Measurements from ENCODE around the gene UBE2D2.
"Not testable (repeated sequence)": the region's sequence is repeated elsewhere in the genome, so short reads cannot be mapped to it uniquely, and the experiment has no call there.

UBE2D2 gene

GRCh38 chr5:139546593-139546992 is 14.5 kb upstream of the UBE2D2 start:
- DNase-seq (ENCODE audit: low read depth in 1 of 2, low spot score in 1 of 2): not testable (repeated sequence)

DNA sequence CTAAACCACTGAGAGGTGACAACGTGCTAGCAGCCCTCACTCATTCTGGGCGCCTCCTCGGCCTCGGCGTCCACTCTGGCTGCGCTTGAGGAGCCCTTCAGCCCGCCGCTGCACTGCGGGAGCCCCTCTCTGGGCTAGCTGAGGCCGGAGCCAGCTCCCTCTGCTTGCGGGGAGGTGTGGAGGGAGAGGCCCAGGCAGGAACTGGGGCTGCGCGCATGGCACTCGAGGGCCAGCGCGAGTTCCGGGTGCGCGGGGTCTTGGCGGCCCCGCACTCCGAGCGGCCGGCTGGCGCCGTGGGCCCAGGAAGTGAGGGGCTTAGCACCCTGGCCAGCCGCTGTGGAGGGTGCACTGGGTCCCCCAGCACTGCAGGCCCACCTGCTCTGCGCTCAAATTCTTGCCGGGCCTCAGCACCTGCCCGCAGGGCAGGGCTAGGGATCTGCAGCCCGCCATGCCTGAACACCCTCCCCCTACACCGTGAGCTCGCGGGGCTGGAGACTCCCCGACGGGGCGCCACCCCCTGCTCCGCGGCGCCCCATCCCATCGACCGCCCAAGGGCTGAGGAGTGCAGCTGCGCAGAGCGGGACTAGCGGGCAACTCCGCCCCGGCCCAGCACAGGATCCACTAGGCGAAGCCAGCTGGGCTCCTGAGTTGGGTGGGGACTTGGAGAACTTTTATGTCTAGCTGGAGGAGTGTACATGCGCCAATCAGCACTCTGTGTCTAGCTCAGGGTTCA is 11.8 kb upstream of the UBE2D2 start:
- DNase-seq (ENCODE audit: low read depth in 1 of 2, low spot score in 1 of 2): no peak

GRCh38 chr5:139550051-139550872 is 10.9 kb upstream of the UBE2D2 start:
- DNase-seq (ENCODE audit: low read depth in 1 of 2, low spot score in 1 of 2): not testable (repeated sequence)

- no peak for DNase-seq (ENCODE audit: low read depth in 1 of 2, low spot score in 1 of 2)
These were observed 9.8 kb upstream of the UBE2D2 start for GRCh38 chr5:139551191-139551889.

- no peak for DNase-seq (ENCODE audit: low read depth in 1 of 2, low spot score in 1 of 2)
These were observed 8.1 kb upstream of the UBE2D2 start for GRCh38 chr5:139552893-139553575.

DNA sequence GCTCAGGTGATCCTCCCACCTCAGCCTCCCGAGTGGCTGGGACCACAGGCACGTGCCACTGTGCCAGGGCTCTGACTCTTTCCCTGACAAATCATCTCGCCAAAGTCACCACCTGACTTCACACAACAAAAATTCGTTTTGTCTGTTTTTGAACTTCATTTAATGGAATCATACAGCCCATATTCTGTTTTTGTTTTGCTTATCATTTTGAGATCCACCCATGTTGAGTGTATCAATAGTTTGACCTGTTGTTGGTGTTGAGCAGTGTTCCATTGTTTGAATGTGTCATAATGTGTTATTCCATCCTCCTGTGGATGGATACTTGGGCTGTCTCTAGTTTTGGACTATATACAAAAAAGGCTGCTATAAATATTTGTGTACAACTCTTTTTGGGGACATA is 6.9 kb upstream of the UBE2D2 start:
- DNase-seq (ENCODE audit: low read depth in 1 of 2, low spot score in 1 of 2): no peak

- no peak for DNase-seq (ENCODE audit: low read depth in 1 of 2, low spot score in 1 of 2)
These were observed 3.3 kb upstream of the UBE2D2 start for GRCh38 chr5:139557811-139558210.

DNA sequence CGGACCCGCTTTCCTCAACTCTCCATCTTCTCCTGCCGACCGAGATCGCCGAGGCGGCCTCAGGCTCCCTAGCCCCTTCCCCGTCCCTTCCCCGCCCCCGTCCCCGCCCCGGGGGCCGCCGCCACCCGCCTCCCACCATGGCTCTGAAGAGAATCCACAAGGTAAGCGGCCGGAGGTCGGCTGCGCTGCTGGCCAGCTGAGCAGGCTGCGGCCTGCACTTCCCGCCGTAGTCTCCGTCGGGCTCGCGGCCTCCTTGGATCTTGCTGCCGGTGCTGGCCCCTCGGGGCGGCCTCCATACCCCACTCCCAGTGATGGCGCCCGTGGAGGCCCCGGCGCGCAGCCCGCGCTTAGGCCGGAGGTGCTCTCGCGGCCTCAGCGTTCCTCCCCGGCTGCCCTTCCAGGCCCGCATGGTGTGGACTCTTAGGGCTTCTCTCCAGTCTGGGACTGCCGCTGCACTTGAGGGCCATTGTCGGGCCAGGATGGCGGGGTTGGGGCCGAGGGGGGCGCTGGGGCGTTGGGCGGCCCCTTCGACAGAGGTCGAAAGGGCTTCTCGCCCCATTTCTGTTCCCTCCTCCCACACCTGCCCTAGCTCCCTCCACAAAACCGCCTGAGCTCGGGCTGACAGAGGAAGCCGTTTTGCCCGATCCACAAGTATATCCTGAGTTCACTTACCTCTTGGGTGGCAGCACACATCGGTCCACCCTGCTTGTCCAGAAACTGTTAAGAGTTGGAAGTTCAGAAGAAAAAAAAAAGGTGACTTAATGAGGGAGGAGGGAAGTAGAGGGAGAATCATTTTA is 714 bp downstream of the UBE2D2 start:
- DNase-seq (ENCODE audit: low read depth in 1 of 2, low spot score in 1 of 2): peak; percentile 22 to 48

GRCh38 chr5:139562847-139563246 is 1.7 kb downstream of the UBE2D2 start:
- DNase-seq (ENCODE audit: low read depth in 1 of 2, low spot score in 1 of 2): no peak

DNA sequence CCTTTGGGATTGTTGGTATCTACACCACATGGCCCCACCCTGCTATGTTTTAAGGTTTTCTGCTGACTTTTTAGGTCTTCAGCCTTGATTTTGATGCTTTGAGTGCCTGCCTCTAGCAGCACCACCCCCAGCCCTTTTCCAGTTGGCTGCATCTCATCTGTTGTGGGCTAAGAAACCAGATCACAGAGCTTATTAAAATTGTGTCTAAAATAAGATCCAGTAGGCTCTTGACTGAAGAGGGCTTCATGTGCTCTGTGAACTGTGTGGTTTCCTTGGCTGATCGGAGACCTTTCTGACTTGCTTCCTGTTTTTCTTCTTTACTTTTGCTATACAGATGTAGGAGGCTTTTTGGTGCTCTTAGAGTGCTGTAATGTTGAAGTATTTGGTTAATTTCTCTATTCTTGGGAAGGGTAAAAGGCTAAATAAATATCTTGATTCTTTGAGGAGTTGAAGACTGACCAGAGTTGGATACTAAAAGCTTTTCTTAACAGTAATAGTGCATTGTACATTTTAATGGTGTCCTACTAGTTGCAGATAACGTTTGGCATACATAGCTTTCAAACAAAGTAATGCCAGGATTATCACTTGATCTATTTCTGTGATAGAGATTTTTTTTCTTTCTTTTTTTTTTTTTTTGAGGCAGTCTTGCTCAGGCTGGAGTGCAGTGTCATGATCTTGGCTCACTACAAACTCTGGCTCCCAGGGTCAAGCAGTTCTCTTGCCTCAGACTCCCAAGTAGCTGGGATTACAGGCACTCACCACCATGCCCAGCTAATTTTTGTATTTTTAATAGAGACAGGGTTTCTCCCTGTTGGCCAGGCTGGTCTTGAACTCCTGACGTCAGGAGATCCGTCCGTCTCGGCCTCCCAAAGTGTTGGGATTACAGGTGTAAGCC is 4.5 kb downstream of the UBE2D2 start:
- DNase-seq (ENCODE audit: low read depth in 1 of 2, low spot score in 1 of 2): peak in 1 of 2 donors; percentile 15

- no peak for DNase-seq (ENCODE audit: low read depth in 1 of 2, low spot score in 1 of 2)
These were observed 5.5 kb downstream of the UBE2D2 start for GRCh38 chr5:139566611-139567010.

GRCh38 chr5:139569270-139569955 is 8.3 kb downstream of the UBE2D2 start:
- no peak for DNase-seq (ENCODE audit: low read depth in 1 of 2, low spot score in 1 of 2)

- no peak for DNase-seq (ENCODE audit: low read depth in 1 of 2, low spot score in 1 of 2)
These were observed 10.4 kb downstream of the UBE2D2 start for GRCh38 chr5:139571543-139571942.

DNA sequence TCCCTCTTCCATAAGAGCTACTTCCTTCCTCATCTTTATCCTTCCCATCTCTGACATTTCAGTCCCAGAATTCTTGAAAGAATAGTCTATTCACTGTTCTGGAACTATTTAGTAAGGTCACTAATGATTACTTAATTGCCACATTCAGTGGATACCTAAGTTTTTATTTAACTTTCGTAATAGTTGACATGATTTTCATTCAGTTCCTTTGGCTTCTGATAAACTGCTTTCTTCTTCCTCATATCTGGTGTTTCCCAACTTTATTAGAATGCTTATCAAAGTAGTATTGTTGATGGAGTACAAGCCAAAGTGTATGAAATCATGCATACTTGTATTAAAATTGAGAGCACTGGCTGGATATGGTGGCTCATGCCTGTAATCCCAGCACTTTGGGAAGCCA is 10.8 kb downstream of the UBE2D2 start:
- no peak for DNase-seq (ENCODE audit: low read depth in 1 of 2, low spot score in 1 of 2)

- DNase-seq (ENCODE audit: low read depth in 1 of 2, low spot score in 1 of 2): no peak
These were observed 13.6 kb downstream of the UBE2D2 start for GRCh38 chr5:139574641-139575312.

- DNase-seq (ENCODE audit: low read depth in 1 of 2, low spot score in 1 of 2): no peak
These were observed 14.1 kb downstream of the UBE2D2 start for GRCh38 chr5:139575313-139575646.

DNA sequence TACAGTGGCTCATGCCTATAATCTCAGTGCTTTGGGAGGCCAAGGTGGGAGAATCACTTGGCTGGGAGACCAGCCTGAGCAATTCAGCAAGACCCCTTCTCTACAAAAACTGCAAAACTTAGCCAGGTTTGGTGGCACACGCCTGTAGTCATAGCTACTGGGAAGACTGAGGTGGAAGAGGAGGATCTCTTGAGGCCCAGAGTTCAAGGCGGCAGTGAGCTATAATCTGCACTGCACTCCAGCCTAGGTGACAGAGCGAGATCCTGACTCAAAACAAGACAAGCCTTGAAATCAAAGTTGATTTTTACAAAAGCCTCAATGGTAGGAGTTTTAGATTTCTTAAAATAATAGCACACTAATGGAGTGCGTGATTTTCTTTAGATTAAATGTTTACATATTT is 14.6 kb downstream of the UBE2D2 start:
- no peak for DNase-seq (ENCODE audit: low read depth in 1 of 2, low spot score in 1 of 2)

DNA sequence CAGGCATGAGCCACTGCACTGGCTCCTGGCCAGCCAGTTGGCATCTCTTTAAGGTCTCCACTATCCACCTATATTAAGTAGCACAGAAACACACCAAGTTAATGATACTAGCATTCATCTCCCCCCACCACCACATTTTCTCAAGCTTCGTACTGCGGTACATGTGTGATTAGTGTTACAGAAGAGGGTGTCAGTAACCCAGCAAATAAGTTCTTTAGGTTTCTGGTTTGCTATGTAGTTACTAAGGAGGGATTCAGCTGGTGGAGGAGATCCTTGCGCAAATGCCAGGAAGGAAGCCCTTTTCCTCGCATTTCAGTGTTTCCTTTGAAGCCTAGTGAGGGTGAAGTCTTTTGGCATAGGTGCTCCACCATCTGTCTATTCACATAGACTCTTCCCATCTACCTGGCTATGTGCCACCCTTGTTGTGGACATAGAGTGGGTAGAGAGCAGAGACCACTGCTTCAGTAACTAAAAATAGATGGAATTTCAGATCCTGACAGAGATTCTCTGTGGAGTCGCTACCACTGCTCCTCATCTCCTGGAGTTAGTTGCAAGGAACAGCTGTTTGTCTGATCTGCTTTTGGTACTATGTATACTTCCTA is 16.7 kb downstream of the UBE2D2 start:
- no peak for DNase-seq (ENCODE audit: low read depth in 1 of 2, low spot score in 1 of 2)

Measured in stimulated activated CD4-positive, alpha-beta T cell treated with anti-CD3 and anti-CD28 coated beads, Interleukin-15, amount 100 ng/mL, for 1 hour (primary cell).